ENCODE measurements around the gene CNN2.

Gene CNN2

DNA sequence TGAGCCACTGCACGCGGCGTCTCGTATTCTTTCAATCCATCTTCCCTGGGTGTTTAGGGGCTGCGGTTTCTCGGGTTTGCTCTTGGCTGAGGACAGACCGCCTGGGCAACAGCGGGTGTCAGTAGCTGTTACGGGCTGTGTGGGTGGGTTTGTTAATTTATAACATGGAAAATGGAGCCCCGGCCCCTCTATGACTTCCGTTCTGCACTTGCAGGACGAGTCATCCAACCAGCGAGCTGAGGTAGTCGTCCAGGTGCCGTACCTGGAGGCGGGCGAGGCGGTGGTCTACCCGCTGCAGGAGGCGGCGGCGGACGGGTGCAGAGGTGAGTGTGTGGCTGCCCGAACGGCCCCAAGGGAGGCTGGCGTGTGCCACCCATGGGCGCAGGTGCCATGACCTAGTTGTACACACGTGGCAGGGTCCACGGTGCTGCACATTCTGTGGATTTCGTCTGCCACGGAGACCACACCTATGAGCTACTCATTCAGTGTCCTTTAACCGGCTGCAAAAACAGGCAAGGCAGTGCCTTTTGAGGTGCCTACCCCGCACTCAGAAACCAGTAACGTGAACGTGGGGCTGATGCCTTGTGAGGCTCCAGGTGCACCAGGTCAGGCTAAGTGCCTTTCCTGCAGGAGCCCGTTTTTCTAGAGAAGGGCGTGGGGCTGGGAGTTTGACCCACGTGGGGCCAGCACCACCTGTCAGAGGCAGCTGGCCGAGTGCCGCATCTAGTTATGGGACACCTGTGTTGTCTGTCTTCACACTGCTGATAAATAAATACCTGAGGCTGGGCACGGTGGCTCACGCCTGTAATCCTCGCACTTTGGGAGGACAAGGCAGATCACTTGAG is 57.8 kb downstream of the CNN2 start:
- no peak for DNase-seq

DNA sequence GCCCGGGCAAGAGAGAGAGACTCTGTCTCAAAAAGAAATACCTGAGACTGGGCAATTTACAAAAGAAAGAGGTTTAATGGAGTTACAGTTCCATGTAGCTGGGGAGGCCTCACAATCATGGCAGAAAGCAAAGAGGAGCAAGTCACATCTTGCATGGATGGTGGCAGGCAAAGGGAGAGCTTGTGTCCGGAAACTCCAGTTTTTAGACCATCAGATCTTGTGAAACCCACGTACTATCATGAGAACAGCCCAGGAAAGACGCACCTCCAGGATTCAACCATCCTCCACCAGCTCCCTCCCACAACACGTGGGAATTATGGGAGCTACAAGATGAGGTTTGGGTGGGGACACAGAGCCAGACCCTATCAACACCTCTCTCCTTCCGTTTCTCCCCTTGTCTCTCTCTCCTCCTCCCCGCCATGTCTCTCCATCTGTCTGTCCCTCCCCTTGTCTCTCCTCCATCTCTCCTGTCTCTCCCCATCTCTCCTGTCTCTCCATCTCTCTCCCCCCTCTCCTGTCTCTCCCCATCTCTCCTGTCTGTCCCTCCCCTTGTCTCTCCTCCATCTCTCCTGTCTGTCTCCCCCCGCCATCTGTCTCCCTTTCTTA is 58.7 kb downstream of the CNN2 start:
- no peak for DNase-seq

DNA sequence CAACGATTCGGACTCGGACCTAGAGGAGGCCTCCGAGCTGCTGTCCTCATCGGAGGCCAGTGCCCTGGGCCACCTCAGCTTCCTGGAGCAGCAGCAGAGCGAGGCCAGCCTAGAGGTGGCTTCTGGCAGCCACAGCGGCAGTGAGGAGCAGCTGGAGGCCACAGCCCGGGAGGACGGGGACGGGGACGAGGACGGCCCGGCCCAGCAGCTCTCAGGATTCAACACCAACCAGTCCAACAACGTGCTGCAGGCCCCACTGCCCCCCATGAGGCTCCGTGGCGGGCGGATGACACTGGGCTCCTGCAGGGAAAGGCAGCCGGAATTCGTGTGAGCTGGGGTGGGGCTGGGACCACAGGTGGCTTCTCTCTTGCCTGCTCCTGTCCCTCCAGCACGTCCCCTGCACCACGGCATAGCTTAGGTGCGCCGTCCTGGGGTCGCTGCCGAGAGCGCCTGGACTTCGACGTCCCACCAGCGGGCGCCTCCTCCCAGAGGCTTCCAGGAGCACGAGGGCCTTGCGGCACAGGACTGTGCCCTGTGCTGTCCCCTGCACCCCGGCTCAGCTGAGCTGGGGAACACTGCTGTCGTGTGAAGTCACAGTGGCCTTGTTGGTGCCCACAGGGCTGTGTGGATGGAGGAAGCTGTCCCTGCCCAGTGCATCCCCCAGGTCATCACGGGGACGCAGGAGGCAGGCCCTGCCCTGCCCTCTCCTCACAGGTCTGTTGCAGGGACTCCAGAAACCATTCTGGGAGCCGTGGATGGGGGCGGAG is 59.5 kb downstream of the CNN2 start:
- DNase-seq = no peak

DNA sequence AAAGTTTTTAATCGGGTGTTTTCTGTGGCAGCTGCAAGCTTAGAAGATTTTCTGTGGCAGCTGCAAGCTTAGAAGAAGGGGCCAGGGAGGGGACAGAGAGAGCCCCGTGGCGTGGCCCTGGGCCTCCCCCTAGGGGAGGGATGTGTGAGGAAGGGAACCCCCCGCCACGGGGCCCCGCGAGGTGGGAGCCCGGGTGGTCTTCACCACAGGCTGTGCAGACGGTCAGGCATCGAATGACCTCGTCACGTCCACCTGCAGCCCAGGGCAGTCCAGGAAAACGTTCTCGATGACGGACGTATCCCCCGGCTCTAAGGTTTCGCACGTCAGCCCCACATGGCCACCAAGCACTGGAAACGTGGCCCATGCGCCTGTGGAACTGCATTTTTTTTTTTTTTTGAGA is 60.2 kb downstream of the CNN2 start:
- no peak for DNase-seq

DNA sequence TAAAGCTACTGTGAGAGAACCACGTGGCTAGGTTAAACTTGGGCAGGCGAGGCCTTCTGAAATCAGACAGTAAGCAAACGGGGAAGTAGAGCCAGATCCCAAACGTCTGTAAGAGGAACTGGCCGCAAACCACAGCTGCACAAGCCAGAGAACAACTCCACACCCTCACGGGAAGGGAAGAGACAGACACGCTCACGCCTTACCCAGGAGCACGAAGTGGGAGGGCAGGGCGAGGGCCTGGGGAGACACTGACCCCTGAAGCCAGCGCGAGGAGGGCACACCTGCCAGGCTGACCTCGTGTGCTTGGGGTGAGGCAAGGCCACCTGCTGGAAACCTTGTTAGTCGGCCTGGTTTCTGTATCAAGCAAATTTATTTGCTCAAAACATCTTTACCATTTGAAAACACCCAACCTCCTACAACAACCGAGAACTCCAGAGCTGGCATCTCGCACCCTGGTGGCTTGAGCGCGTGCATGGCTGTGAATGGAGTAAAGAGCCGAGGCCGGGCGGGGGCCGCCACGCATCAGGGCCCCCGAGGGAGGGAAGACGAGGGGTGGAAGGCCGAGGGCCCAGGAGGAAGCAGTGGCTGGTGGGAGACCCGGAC is 61.5 kb downstream of the CNN2 start:
- no peak for DNase-seq

DNA sequence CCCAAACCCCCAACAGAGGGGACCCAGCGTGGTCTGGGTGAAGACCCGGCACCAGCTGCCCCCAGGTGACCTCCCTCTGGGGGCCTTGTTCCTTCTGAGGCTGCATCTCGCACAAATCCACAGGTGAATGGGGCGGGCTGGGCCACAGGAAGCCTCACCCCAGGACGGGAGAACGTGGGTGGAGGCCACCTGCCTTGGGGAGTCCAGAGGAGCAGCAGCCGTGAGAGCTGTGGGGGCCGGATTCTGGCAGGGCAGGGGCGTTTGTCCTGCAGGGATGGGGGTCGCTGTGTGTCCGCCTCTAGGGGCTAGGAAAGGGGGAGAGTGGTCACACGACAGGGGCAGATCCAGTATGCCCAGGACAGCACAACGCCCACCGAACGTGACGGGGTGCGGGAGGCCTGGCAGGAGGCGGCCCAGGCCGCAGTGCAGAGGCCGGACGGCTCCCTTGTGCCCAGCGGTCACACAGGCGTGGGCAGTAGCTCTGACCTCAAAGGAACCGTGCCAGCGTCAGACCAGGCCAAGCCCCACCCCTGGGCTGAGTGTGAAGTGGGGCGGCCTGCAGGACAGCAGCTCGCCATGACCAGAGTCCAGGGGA is 62.1 kb downstream of the CNN2 start:
- DNase-seq = no peak

Data from NCI-H526 treated with DMSO at 0.1 percent for 48 hours (cell line).